WTC11 (cell line): ENCODE measurements around the gene SIGMAR1.

ENCODE experiments used
- ATF3 ChIP-seq: sonication (generic); formaldehyde crosslinking; conservative IDR thresholded peaks from 2 replicates; pipeline ENCODE4 v1.8.1; 2022; ENCODE audit warnings: mild to moderate bottlenecking, missing genetic modification reagents
- JAZF1 ChIP-seq: fragments of 250-450 bp; sonication (Bioruptor Pico); IDR thresholded peaks from 2 replicates; pipeline ENCODE4 v1.9.0; 2021; ENCODE audit warnings: moderate library complexity, mild to moderate bottlenecking, inconsistent platforms
- KAT7 ChIP-seq: sonication (generic); formaldehyde crosslinking; IDR thresholded peaks from 2 replicates; pipeline ENCODE4 v1.8.1; 2023; ENCODE audit warnings: missing genetic modification reagents, mild to moderate bottlenecking, borderline replicate concordance
- MYBL2 ChIP-seq: sonication (generic); formaldehyde crosslinking; IDR thresholded peaks from 2 replicates; pipeline ENCODE4 v1.8.1; 2023; ENCODE audit warnings: mild to moderate bottlenecking, moderate library complexity, missing genetic modification reagents
- PRDM15 ChIP-seq: sonication (generic); formaldehyde crosslinking; IDR thresholded peaks from 2 replicates; pipeline ENCODE4 v1.8.0; 2022; ENCODE audit warnings: missing genetic modification reagents
- SP1 ChIP-seq: sonication (generic); formaldehyde crosslinking; conservative IDR thresholded peaks from 2 replicates; pipeline ENCODE4 v1.8.1; 2022; ENCODE audit warnings: missing genetic modification reagents
- ZNF232 ChIP-seq: sonication (generic); formaldehyde crosslinking; IDR thresholded peaks from 2 replicates; pipeline ENCODE4 v1.8.0; 2022; ENCODE audit warnings: mild to moderate bottlenecking, missing genetic modification reagents
- TF ChIP-seq, protein P1 (sequence below): sonication (generic); formaldehyde crosslinking; IDR thresholded peaks from 2 replicates; pipeline ENCODE4 v1.8.1; 2023; ENCODE audit warnings: mild to moderate bottlenecking, missing genetic modification reagents
- TF ChIP-seq, protein P2 (sequence below): sonication (generic); formaldehyde crosslinking; IDR thresholded peaks from 2 replicates; pipeline ENCODE4 v1.8.1; 2022; ENCODE audit warnings: low read depth, missing genetic modification reagents, borderline replicate concordance
- TF ChIP-seq, protein P3 (sequence below): fragments of 200-600 bp; IDR thresholded peaks from 2 replicates; pipeline ENCODE4 v1.8.0; 2022; ENCODE audit warnings: antibody characterized with exemption
- TF ChIP-seq, protein P4 (sequence below): sonication (generic); formaldehyde crosslinking; IDR thresholded peaks from 2 replicates; pipeline ENCODE4 v1.8.1; 2023; ENCODE audit warnings: mild to moderate bottlenecking, missing genetic modification reagents, moderate library complexity

- TF ChIP-seq, protein P1, sequence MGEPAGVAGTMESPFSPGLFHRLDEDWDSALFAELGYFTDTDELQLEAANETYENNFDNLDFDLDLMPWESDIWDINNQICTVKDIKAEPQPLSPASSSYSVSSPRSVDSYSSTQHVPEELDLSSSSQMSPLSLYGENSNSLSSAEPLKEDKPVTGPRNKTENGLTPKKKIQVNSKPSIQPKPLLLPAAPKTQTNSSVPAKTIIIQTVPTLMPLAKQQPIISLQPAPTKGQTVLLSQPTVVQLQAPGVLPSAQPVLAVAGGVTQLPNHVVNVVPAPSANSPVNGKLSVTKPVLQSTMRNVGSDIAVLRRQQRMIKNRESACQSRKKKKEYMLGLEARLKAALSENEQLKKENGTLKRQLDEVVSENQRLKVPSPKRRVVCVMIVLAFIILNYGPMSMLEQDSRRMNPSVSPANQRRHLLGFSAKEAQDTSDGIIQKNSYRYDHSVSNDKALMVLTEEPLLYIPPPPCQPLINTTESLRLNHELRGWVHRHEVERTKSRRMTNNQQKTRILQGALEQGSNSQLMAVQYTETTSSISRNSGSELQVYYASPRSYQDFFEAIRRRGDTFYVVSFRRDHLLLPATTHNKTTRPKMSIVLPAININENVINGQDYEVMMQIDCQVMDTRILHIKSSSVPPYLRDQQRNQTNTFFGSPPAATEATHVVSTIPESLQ (CRISPR knock-in tag), result no peak
- TF ChIP-seq, protein P2, sequence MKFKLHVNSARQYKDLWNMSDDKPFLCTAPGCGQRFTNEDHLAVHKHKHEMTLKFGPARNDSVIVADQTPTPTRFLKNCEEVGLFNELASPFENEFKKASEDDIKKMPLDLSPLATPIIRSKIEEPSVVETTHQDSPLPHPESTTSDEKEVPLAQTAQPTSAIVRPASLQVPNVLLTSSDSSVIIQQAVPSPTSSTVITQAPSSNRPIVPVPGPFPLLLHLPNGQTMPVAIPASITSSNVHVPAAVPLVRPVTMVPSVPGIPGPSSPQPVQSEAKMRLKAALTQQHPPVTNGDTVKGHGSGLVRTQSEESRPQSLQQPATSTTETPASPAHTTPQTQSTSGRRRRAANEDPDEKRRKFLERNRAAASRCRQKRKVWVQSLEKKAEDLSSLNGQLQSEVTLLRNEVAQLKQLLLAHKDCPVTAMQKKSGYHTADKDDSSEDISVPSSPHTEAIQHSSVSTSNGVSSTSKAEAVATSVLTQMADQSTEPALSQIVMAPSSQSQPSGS (CRISPR knock-in tag), result no peak
- TF ChIP-seq KAT7 (CRISPR knock-in tag) (no peak), SP1 (no peak), ZNF232 (CRISPR knock-in tag) (no peak), JAZF1 (CRISPR knock-in tag) (no peak), PRDM15 (CRISPR knock-in tag) (no peak), ATF3 (CRISPR knock-in tag) (no peak), MYBL2 (CRISPR knock-in tag) (no peak)
- TF ChIP-seq, protein P3, sequence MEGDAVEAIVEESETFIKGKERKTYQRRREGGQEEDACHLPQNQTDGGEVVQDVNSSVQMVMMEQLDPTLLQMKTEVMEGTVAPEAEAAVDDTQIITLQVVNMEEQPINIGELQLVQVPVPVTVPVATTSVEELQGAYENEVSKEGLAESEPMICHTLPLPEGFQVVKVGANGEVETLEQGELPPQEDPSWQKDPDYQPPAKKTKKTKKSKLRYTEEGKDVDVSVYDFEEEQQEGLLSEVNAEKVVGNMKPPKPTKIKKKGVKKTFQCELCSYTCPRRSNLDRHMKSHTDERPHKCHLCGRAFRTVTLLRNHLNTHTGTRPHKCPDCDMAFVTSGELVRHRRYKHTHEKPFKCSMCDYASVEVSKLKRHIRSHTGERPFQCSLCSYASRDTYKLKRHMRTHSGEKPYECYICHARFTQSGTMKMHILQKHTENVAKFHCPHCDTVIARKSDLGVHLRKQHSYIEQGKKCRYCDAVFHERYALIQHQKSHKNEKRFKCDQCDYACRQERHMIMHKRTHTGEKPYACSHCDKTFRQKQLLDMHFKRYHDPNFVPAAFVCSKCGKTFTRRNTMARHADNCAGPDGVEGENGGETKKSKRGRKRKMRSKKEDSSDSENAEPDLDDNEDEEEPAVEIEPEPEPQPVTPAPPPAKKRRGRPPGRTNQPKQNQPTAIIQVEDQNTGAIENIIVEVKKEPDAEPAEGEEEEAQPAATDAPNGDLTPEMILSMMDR, result no peak
- TF ChIP-seq, protein P4, sequence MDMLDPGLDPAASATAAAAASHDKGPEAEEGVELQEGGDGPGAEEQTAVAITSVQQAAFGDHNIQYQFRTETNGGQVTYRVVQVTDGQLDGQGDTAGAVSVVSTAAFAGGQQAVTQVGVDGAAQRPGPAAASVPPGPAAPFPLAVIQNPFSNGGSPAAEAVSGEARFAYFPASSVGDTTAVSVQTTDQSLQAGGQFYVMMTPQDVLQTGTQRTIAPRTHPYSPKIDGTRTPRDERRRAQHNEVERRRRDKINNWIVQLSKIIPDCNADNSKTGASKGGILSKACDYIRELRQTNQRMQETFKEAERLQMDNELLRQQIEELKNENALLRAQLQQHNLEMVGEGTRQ (CRISPR knock-in tag), result no peak
Measured at GRCh38 chr9:34652602-34653000, 15.0 kb upstream of the SIGMAR1 start.
